Neural crest cell (in vitro differentiated cells): ENCODE data around the gene CARD8. TPM values are rescaled to one million over a fixed set of nuclear protein-coding genes. Genes with fewer than 3 reads are reported as not detected.
A peak's percentile ranks its signal among the peaks of the same experiment; 100 is the strongest.

Experiments
- DNase-seq: peaks from one replicate; pipeline ENCODE4 v3.0.0; 2021; ENCODE audit warnings: low read depth, mixed read lengths, low spot score
- H3K27ac Mint-ChIP-seq: one replicate; pipeline ENCODE4 v1.8.0; 2021; ENCODE audit warnings: mild to moderate bottlenecking, mixed read lengths; ENCODE audit not compliant: unreplicated experiment
- H3K27me3 Mint-ChIP-seq: 2 replicates; pipeline ENCODE4 v1.8.0; 2021; ENCODE audit warnings: low read depth, mild to moderate bottlenecking, mixed read lengths
- H3K36me3 Mint-ChIP-seq: 2 replicates; pipeline ENCODE4 v1.8.0; 2021; ENCODE audit warnings: low read depth, mild to moderate bottlenecking, mixed read lengths
- H3K4me1 Mint-ChIP-seq: 2 replicates; pipeline ENCODE4 v1.8.0; 2021; ENCODE audit warnings: mixed read lengths
- H3K4me3 Mint-ChIP-seq: one replicate; pipeline ENCODE4 v1.8.0; 2021; ENCODE audit warnings: mild to moderate bottlenecking, mixed read lengths
- H3K9me3 Mint-ChIP-seq: 2 replicates; pipeline ENCODE4 v1.8.0; 2021; ENCODE audit warnings: mixed read lengths
- CTCF ChIP-seq: fragments of 200-600 bp; sonication (generic); conservative IDR thresholded peaks from 2 replicates; pipeline ENCODE4 v1.5.0; 2021; ENCODE audit warnings: antibody characterized with exemption, mild to moderate bottlenecking
- total RNA-seq: library from RNA; stranded (reverse); gene quantifications from 2 replicates; pipeline ENCODE4 v1.2.1, GENCODE V29; 2021

Gene CARD8
- total RNA-seq, 1 donor from 2014 or later = 65.8 TPM

- Mint-ChIP-seq H3K27ac (no peak overlapping the region), H3K4me1 (peaks cover 4% of the 10 kb centered on the region), H3K9me3 (no peaks in the 10 kb centered on the region), H3K36me3 (peaks cover 2% of the 10 kb centered on the region), H3K4me3 (no peak overlapping the region), H3K27me3 (no peaks in the 10 kb centered on the region)
- DNase-seq = no peak
- no peak for TF ChIP-seq CTCF
Measured at GRCh38 chr19:48203222-48203793, 52.4 kb downstream of the CARD8 start.

- H3K27ac Mint-ChIP-seq = peak overlapping the region; percentile 35
- no peak for TF ChIP-seq CTCF
Measured at GRCh38 chr19:48196933-48197665, 58.6 kb downstream of the CARD8 start.

GRCh38 chr19:48196321-48196763 is 59.4 kb downstream of the CARD8 start:
- H3K36me3 Mint-ChIP-seq = peaks cover 3% of the 10 kb centered on the region
- H3K4me3 Mint-ChIP-seq = no peak overlapping the region
- H3K4me1 Mint-ChIP-seq = peaks cover 15% of the 10 kb centered on the region
- no peaks in the 10 kb centered on the region for H3K27me3 Mint-ChIP-seq
- no peak for DNase-seq
- no peaks in the 10 kb centered on the region for H3K9me3 Mint-ChIP-seq
- no peak for TF ChIP-seq CTCF
- H3K27ac Mint-ChIP-seq = peak overlapping the region; percentile 62

More at GRCh38 chr19:48196933-48197665, 58.6 kb downstream of the CARD8 start:
- H3K27me3 Mint-ChIP-seq = no peaks in the 10 kb centered on the region
- H3K9me3 Mint-ChIP-seq = no peaks in the 10 kb centered on the region
- peaks cover 3% of the 10 kb centered on the region for H3K36me3 Mint-ChIP-seq
- H3K4me1 Mint-ChIP-seq = peaks cover 15% of the 10 kb centered on the region
- H3K4me3 Mint-ChIP-seq = no peak overlapping the region
- no peak for DNase-seq

GRCh38 chr19:48194844-48195830 is 60.6 kb downstream of the CARD8 start:
- no peak overlapping the region for H3K4me3 Mint-ChIP-seq
- peaks cover 6% of the 10 kb centered on the region for H3K36me3 Mint-ChIP-seq
- H3K4me1 Mint-ChIP-seq = peaks cover 23% of the 10 kb centered on the region
- H3K9me3 Mint-ChIP-seq = peaks cover 3% of the 10 kb centered on the region
- no peaks in the 10 kb centered on the region for H3K27me3 Mint-ChIP-seq
- TF ChIP-seq CTCF = no peak
- no peak for DNase-seq
- H3K27ac Mint-ChIP-seq = no peak overlapping the region

- peak; percentile 65 for TF ChIP-seq CTCF
- Mint-ChIP-seq H3K27me3 (no peaks in the 10 kb centered on the region), H3K4me1 (peaks cover 19% of the 10 kb centered on the region), H3K4me3 (peak overlapping the region; percentile 41), H3K36me3 (peaks cover 9% of the 10 kb centered on the region), H3K27ac (no peak overlapping the region), H3K9me3 (peaks cover 3% of the 10 kb centered on the region)
- DNase-seq = peak; percentile 25
Measured at GRCh38 chr19:48194041-48194843, 61.5 kb downstream of the CARD8 start.
